ENCODE data around the gene ESPN.
"Not testable (repeated sequence)": the region's sequence is repeated elsewhere in the genome, so short reads cannot be mapped to it uniquely, and the experiment has no call there.

Gene ESPN

GRCh38 chr1:6450943-6451373 is 26.4 kb downstream of the ESPN start:
- ATAC-seq, result no peak
- TF ChIP-seq ZNF70 (CRISPR knock-in tag; IDR thresholded peaks at IDR 0.05) (no peak), SNAI2 (CRISPR knock-in tag; IDR thresholded peaks at IDR 0.05) (no peak), ZFP30 (CRISPR knock-in tag; IDR thresholded peaks at IDR 0.05) (no peak), GLIS3 (CRISPR knock-in tag; IDR thresholded peaks at IDR 0.05) (no peak), ARNTL (CRISPR knock-in tag; IDR thresholded peaks at IDR 0.05; ENCODE audit: borderline replicate concordance, low read depth) (no peak), TOX (CRISPR knock-in tag; IDR thresholded peaks at IDR 0.05; ENCODE audit: borderline replicate concordance) (no peak), ISL1 (CRISPR knock-in tag; IDR thresholded peaks at IDR 0.05) (no peak), OSR1 (CRISPR knock-in tag; IDR thresholded peaks at IDR 0.05) (no peak), ZNF565 (CRISPR knock-in tag; conservative IDR thresholded peaks at IDR 0.05; ENCODE audit: low read depth) (no peak), ZFP3 (CRISPR knock-in tag; IDR thresholded peaks at IDR 0.05) (no peak), ZC3H10 (CRISPR knock-in tag; IDR thresholded peaks at IDR 0.05) (no peak), PPARA (CRISPR knock-in tag; IDR thresholded peaks at IDR 0.05; ENCODE audit: borderline replicate concordance) (no peak), TSHZ2 (CRISPR knock-in tag; IDR thresholded peaks at IDR 0.05) (no peak), CSDC2 (CRISPR knock-in tag; IDR thresholded peaks at IDR 0.05) (no peak), BACH2 (CRISPR knock-in tag; IDR thresholded peaks at IDR 0.05; ENCODE audit: borderline replicate concordance) (no peak), ESRRG (CRISPR knock-in tag; IDR thresholded peaks at IDR 0.05) (no peak), TCF4 (CRISPR knock-in tag; IDR thresholded peaks at IDR 0.05; ENCODE audit: borderline replicate concordance) (no peak)

- ATAC-seq, result not testable (repeated sequence)
These were observed 29.6 kb downstream of the ESPN start for GRCh38 chr1:6453895-6454855.

- no peak for TF ChIP-seq TOX (CRISPR knock-in tag; IDR thresholded peaks at IDR 0.05; ENCODE audit: borderline replicate concordance)
- TF ChIP-seq ZNF70 (CRISPR knock-in tag; IDR thresholded peaks at IDR 0.05), result no peak
- TF ChIP-seq ZFP30 (CRISPR knock-in tag; IDR thresholded peaks at IDR 0.05), result no peak
- TF ChIP-seq ZC3H10 (CRISPR knock-in tag; IDR thresholded peaks at IDR 0.05), result no peak
- no peak for TF ChIP-seq ZNF565 (CRISPR knock-in tag; conservative IDR thresholded peaks at IDR 0.05; ENCODE audit: low read depth)
- TF ChIP-seq ZFP3 (CRISPR knock-in tag; IDR thresholded peaks at IDR 0.05), result no peak
- no peak for TF ChIP-seq PPARA (CRISPR knock-in tag; IDR thresholded peaks at IDR 0.05; ENCODE audit: borderline replicate concordance)
- no peak for TF ChIP-seq ARNTL (CRISPR knock-in tag; IDR thresholded peaks at IDR 0.05; ENCODE audit: borderline replicate concordance, low read depth)
- TF ChIP-seq SNAI2 (CRISPR knock-in tag; IDR thresholded peaks at IDR 0.05), result no peak
- no peak for TF ChIP-seq POU6F1 (CRISPR knock-in tag; IDR thresholded peaks at IDR 0.05; ENCODE audit: borderline replicate concordance, low read depth)
- no peak for TF ChIP-seq OSR1 (CRISPR knock-in tag; IDR thresholded peaks at IDR 0.05)
- TF ChIP-seq ZNF8 (CRISPR knock-in tag; IDR thresholded peaks at IDR 0.05), result no peak
- TF ChIP-seq GLIS3 (CRISPR knock-in tag; IDR thresholded peaks at IDR 0.05), result no peak
- no peak for TF ChIP-seq CSRNP3 (CRISPR knock-in tag; IDR thresholded peaks at IDR 0.05)
- no peak for TF ChIP-seq CREB5 (CRISPR knock-in tag; IDR thresholded peaks at IDR 0.05; ENCODE audit: low read depth)
- no peak for TF ChIP-seq CSDC2 (CRISPR knock-in tag; IDR thresholded peaks at IDR 0.05)
- no peak; the same call in 2 of the 3 replicates for ATAC-seq
These were observed 30.5 kb downstream of the ESPN start for GRCh38 chr1:6454856-6455751.

GRCh38 chr1:6455752-6456520 is 31.4 kb downstream of the ESPN start:
- ATAC-seq, result 0 out of 3 replicates have a peak, but pooled peaks have one; percentile 17
